Adrenal gland (tissue), 12 donors: Measurements from ENCODE around the gene DRGX. TPM values are rescaled to one million over a fixed set of nuclear protein-coding genes. Genes with fewer than 3 reads are reported as not detected.
A peak's percentile ranks its signal among the peaks of the same experiment; 100 is the strongest.

Experiments
- DNase-seq, 7 donors: peaks; one replicate each; pipeline ENCODE4 v3.0.0-alpha.2; 2019 to 2020
- H3K27ac ChIP-seq, 5 donors: fragments of 200-600 bp; sonication (generic) in 4 of 5; 1 replicate in 3 of 5; 2 replicates in 2 of 5; pipeline versions ENCODE4 v1.5.1 to v1.8.0; 2016 to 2020; ENCODE audit warnings: mild to moderate bottlenecking in 1 of 5
- H3K27me3 ChIP-seq: fragments of 200-600 bp; 2 replicates; pipeline ENCODE4 v1.8.0; 2021
- H3K36me3 ChIP-seq, 2 donors: fragments of 200-600 bp; replicated peaks in 1 of 2; 1 replicate in 1 of 2; 2 replicates in 1 of 2; pipeline versions ENCODE4 v1.5.1 to v1.8.0; 2018 to 2022
- H3K4me1 ChIP-seq, 2 donors: fragments of 200-600 bp; replicated peaks in 1 of 2; 1 replicate in 1 of 2; 2 replicates in 1 of 2; pipeline versions ENCODE4 v1.5.1 to v1.8.0; 2018 to 2021
- H3K4me3 ChIP-seq, 4 donors: fragments of 200-600 bp; sonication (generic) in 3 of 4; one replicate each; pipeline ENCODE4 v1.5.1; 2016 to 2018
- H3K9me3 ChIP-seq, 3 donors: fragments of 200-600 bp; sonication (generic) in 1 of 3; replicated peaks in 1 of 3; 1 replicate in 2 of 3; 2 replicates in 1 of 3; pipeline versions ENCODE4 v1.5.1 to v1.8.0; 2016 to 2021
- POLR2A ChIP-seq, 2 donors: fragments of 450-650 bp; IDR thresholded peaks; one replicate each; pipeline ENCODE4 v1.6.1; 2017; ENCODE audit warnings: antibody characterized with exemption in 2 of 2, mild to moderate bottlenecking in 2 of 2, moderate library complexity in 1 of 2
- WGBS, 4 donors: extraction: QIAGEN DNeasy Blood & Tissue Kit in 2 of 4; methylation state at CpG; one replicate each; pipeline versions ENCODE4 v1.1.5 to v1.1.7; 2013 to 2017; 5-methylcytosine and 5-hydroxymethylcytosine counted together
- intact Hi-C, 2 donors: fragments of 100-400 bp; cut with DNase I; formaldehyde crosslinking; loops; one replicate each; pipeline versions ENCODE4 v1.14.1 to v1.15.0; 2022 to 2023
- polyA plus RNA-seq, 3 donors: library from polyadenylated mRNA; stranded (reverse); fragments of 200-250 nt in 2 of 3; fragments of 350-450 nt in 1 of 3; fragmentation: Illumina TruSeq in 1 of 3; extraction: RNeasy Lipid Tissue Mini Kit (QIAGEN cat#74804) in 1 of 3; gene quantifications; one replicate each; pipeline ENCODE4 v1.2.3, GENCODE V29; 2013 to 2014
- total RNA-seq, 9 donors: library from RNA; depleted of rRNA in 4 of 9; stranded (reverse); fragments of >200 nt in 4 of 9; fragments of 120-200 nt in 1 of 9; fragmentation: NEBNext Ultra II Directional in 1 of 9; extraction: Animal tissue kit (Norgen Biotek cat#: 25700) in 1 of 9; gene quantifications; one replicate each; pipeline versions ENCODE4 v1.1.0 to v1.2.4, GENCODE V29; 2013 to 2023
- TF ChIP-seq, protein P1 (sequence below), 6 experiments: fragments of 450-650 bp in 4 of 6; fragments of 200-600 bp in 2 of 6; sonication (generic) in 1 of 6; IDR thresholded peaks; 1 replicate in 5 of 6; 2 replicates in 1 of 6; pipeline versions ENCODE4 v1.5.1 to v1.8.0; 2016 to 2021; ENCODE audit warnings: antibody characterized with exemption in 6 of 6, mild to moderate bottlenecking in 2 of 6, moderate library complexity in 1 of 6
- donor health status: healthy with polysubstance abuse.
- donor health status: Bipolar disorder and iron deficiency.
- donor health status: DM: yes; HTN: yes; CAD: no.
- donor health status: DM: no; HTN: no; CAD: no.
- donor health status: DM: no; HTN: no; CAD: no.
- donor health status: DM: yes; HTN: yes; CAD: no.

The DRGX gene
- total and polyA plus RNA-seq, 12 donors, result 0.06 to 9.6 (median 2.8) TPM; not detected in 4

DNA sequence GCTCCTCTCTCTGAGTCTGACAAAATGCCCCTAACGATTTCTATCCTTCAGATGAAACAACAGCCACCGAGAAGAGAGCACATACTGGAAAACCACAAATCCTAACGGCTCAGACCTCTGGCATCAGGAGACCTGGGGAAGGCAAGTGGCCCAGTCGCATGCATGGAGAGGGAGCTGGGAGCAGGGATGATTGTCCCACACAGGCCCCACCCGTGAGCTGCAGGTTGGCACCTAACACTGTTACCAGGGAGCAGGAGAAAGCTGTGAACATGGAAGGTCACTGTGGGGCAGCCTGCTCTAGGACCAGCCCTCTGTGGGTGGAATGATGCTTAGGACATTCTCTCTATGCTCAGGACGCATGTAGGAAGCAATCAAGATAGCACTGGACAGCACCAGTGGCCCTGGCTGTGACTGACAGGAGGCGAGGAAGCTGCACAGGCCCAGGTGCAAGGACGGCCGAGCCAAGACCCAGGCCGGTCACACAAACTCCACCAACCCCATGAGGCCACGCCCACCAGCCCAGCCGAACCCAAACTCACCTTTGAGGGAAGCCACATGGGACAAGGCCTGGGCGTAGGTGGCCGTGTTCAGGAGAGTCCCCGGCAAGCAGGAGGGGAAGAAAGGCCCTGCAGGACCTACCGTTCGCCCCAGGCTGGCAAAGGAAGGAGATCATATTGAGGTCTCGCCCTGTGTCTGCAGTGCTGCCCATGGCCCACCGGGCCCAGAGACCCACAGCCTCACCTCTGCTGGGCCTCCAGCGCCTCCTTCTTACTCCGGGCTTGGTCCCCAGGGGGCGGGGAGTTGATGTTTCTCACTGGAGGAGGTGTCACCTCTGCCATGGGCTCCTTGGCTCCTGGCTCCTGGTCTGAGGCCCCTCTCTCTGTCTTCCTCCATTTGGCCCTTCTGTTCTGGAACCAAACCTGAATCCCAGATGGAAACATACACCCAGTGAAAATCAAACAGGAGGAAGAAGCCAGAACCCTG lies 9.7 kb downstream of the DRGX start:
- TF ChIP-seq POLR2A (IDR thresholded peaks at IDR 0.05), result no peak
- TF ChIP-seq, protein P1, sequence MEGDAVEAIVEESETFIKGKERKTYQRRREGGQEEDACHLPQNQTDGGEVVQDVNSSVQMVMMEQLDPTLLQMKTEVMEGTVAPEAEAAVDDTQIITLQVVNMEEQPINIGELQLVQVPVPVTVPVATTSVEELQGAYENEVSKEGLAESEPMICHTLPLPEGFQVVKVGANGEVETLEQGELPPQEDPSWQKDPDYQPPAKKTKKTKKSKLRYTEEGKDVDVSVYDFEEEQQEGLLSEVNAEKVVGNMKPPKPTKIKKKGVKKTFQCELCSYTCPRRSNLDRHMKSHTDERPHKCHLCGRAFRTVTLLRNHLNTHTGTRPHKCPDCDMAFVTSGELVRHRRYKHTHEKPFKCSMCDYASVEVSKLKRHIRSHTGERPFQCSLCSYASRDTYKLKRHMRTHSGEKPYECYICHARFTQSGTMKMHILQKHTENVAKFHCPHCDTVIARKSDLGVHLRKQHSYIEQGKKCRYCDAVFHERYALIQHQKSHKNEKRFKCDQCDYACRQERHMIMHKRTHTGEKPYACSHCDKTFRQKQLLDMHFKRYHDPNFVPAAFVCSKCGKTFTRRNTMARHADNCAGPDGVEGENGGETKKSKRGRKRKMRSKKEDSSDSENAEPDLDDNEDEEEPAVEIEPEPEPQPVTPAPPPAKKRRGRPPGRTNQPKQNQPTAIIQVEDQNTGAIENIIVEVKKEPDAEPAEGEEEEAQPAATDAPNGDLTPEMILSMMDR (IDR thresholded peaks at IDR 0.05), result no peak
- H3K4me3 ChIP-seq, result no peak overlapping the region
- WGBS, 4 donors, result 73 to 84% (median 83%) methylated on average over 18 to 22 of the region's 22 CpGs
- no peaks in the 10 kb centered on the region for H3K36me3 ChIP-seq
- peak in 2 of 7 donors; percentile 3 to 44 for DNase-seq
- no peaks in the 10 kb centered on the region for H3K9me3 ChIP-seq
- H3K27ac ChIP-seq, result no peak overlapping the region
- no peaks in the 10 kb centered on the region for H3K4me1 ChIP-seq
- H3K27me3 ChIP-seq, result no peaks in the 10 kb centered on the region
- intact Hi-C loops, result no loop called here

GRCh38 chr10:49384268-49384953 lies 11.5 kb downstream of the DRGX start:
- 62 to 78% (median 69%) methylated on average over 16 of the region's 16 CpGs for WGBS, 4 donors
- Histone ChIP-seq H3K4me3 (no peak overlapping the region), H3K9me3 (no peaks in the 10 kb centered on the region), H3K36me3 (no peaks in the 10 kb centered on the region), H3K4me1 (no peaks in the 10 kb centered on the region), H3K27ac (no peak overlapping the region), H3K27me3 (no peaks in the 10 kb centered on the region)
- TF ChIP-seq, protein P1 (IDR thresholded peaks at IDR 0.05), result no peak
- no peak for TF ChIP-seq POLR2A (IDR thresholded peaks at IDR 0.05)
- intact Hi-C loops, result no loop called here
- DNase-seq, result peak in 2 of 7 donors; percentile 8 to 29

DNA sequence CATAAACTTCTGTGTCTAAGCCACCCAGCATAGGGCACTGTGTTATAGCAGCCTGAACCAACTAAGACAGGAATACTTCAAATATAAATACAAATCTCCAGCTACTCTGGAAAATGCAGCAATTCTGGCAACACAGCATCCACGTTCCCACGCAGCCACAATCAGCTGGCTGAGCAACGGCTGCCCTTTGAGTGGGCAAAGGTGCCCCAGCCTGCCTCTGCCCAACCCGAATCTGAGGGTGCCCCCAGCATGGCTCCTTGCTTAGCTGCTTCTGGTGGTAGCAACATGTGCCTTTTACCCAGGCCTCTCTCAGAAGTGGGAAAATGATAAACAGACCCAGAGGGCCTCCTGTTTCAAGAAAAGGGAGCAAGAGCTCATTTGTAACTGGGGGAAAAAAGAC lies 12.0 kb downstream of the DRGX start:
- H3K27me3 ChIP-seq, result no peaks in the 10 kb centered on the region
- H3K27ac ChIP-seq, result no peak overlapping the region
- DNase-seq, result no peak
- intact Hi-C loops, result no loop called here
- H3K9me3 ChIP-seq, result no peaks in the 10 kb centered on the region
- H3K4me3 ChIP-seq, result no peak overlapping the region
- no peaks in the 10 kb centered on the region for H3K4me1 ChIP-seq
- H3K36me3 ChIP-seq, result no peaks in the 10 kb centered on the region
- WGBS, 4 donors, result 72 to 86% (median 85%) methylated on average over 2 to 4 of the region's 4 CpGs
- TF ChIP-seq, protein P1 (IDR thresholded peaks at IDR 0.05), result no peak
- no peak for TF ChIP-seq POLR2A (IDR thresholded peaks at IDR 0.05)

DNA sequence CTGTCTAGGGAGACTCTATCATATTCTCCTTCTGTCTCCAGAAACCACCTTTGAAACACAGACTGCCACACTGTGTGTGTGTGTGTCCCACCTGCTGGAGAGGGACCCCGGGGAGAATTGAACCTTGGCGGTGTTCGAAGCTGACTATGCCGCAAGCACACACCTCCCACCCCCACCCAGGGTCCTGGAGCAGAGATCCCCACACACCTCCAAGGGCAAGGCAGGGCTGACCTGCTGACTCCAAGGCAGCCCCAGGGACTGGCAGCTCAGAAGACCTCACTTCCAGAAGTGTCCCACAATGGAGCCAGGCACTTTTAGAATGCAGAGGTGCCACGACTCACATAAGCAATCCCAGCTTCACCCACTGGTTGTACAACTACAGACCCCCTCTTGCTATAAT lies 13.1 kb downstream of the DRGX start:
- Histone ChIP-seq H3K36me3 (no peaks in the 10 kb centered on the region), H3K4me1 (no peaks in the 10 kb centered on the region), H3K27me3 (no peaks in the 10 kb centered on the region), H3K9me3 (no peaks in the 10 kb centered on the region), H3K4me3 (no peak overlapping the region), H3K27ac (no peak overlapping the region)
- WGBS, 4 donors, result 86 to 87% (median 87%) methylated on average over 5 of the region's 5 CpGs; no CpG with 5 or more reads in 1 of the 4 donors
- peak in 1 of 7 donors; percentile 36 for DNase-seq
- TF ChIP-seq, protein P1 (IDR thresholded peaks at IDR 0.05), result no peak
- intact Hi-C loops, result no loop called here
